ENCODE measurements around the gene FBXO27. TPM values are rescaled to one million over a fixed set of nuclear protein-coding genes. Genes with fewer than 3 reads are reported as not detected.
"Not testable (repeated sequence)": the region's sequence is repeated elsewhere in the genome, so short reads cannot be mapped to it uniquely, and the experiment has no call there.

Gene FBXO27
- total RNA-seq, 1 donor from 2014 or later: 5.8 TPM

- DNase-seq (ENCODE audit: low read depth): peak; percentile 40
Measured at GRCh38 chr19:39045506-39045905, 13.2 kb upstream of the FBXO27 start.

GRCh38 chr19:39038098-39038497 is 5.7 kb upstream of the FBXO27 start:
- peak; percentile 73 for DNase-seq (ENCODE audit: low read depth)

GRCh38 chr19:39037194-39037593 is 4.8 kb upstream of the FBXO27 start:
- DNase-seq (ENCODE audit: low read depth): no peak

- no peak for DNase-seq (ENCODE audit: low read depth)
Measured at GRCh38 chr19:39036581-39036980, 4.2 kb upstream of the FBXO27 start.

GRCh38 chr19:39031368-39032062 is 834 bp downstream of the FBXO27 start:
- DNase-seq (ENCODE audit: low read depth): peak; percentile 91

- peak; percentile 89 for DNase-seq (ENCODE audit: low read depth)
Measured at GRCh38 chr19:39030854-39031367, 1.4 kb downstream of the FBXO27 start.

- no peak for DNase-seq (ENCODE audit: low read depth)
Measured at GRCh38 chr19:39024875-39025641, 7.3 kb downstream of the FBXO27 start.

- no peak for DNase-seq (ENCODE audit: low read depth)
Measured at GRCh38 chr19:39021063-39021462, 11.3 kb downstream of the FBXO27 start.

GRCh38 chr19:39017646-39018045 is 14.7 kb downstream of the FBXO27 start:
- DNase-seq (ENCODE audit: low read depth): no peak

- no peak for DNase-seq (ENCODE audit: low read depth)
Measured at GRCh38 chr19:39017026-39017425, 15.3 kb downstream of the FBXO27 start.

GRCh38 chr19:39014037-39014436 is 18.3 kb downstream of the FBXO27 start:
- DNase-seq (ENCODE audit: low read depth): no peak

GRCh38 chr19:39009001-39009400 is 23.3 kb downstream of the FBXO27 start:
- no peak for DNase-seq (ENCODE audit: low read depth)

- no peak for DNase-seq (ENCODE audit: low read depth)
Measured at GRCh38 chr19:39008137-39008536, 24.2 kb downstream of the FBXO27 start.

- no peak for DNase-seq (ENCODE audit: low read depth)
Measured at GRCh38 chr19:39007096-39007495, 25.3 kb downstream of the FBXO27 start.

- no peak for DNase-seq (ENCODE audit: low read depth)
Measured at GRCh38 chr19:39004403-39004802, 27.9 kb downstream of the FBXO27 start.

GRCh38 chr19:39003796-39004195 is 28.6 kb downstream of the FBXO27 start:
- no peak for DNase-seq (ENCODE audit: low read depth)

- DNase-seq (ENCODE audit: low read depth): no peak
Measured at GRCh38 chr19:39003188-39003587, 29.2 kb downstream of the FBXO27 start.

GRCh38 chr19:39001041-39001440 is 31.3 kb downstream of the FBXO27 start:
- no peak for DNase-seq (ENCODE audit: low read depth)

- not testable (repeated sequence) for DNase-seq (ENCODE audit: low read depth)
Measured at GRCh38 chr19:38997576-38997975, 34.8 kb downstream of the FBXO27 start.

GRCh38 chr19:38993271-38993670 is 39.1 kb downstream of the FBXO27 start:
- peak; percentile 78 for DNase-seq (ENCODE audit: low read depth)

GRCh38 chr19:38990949-38991697 is 41.2 kb downstream of the FBXO27 start:
- DNase-seq (ENCODE audit: low read depth): peak; percentile 55

- DNase-seq (ENCODE audit: low read depth): not testable (repeated sequence)
Measured at GRCh38 chr19:38989614-38990013, 42.7 kb downstream of the FBXO27 start.
